GM21619 (cell line): ENCODE measurements around the gene WBP2.

ENCODE experiments used
- ATAC-seq: cut with Tn5 transposase; IDR thresholded peaks from one replicate; pipeline ENCODE4 v1.9.1; 2021; ENCODE audit not compliant: unreplicated experiment

The WBP2 gene

GRCh38 chr17:75831032-75831571 is 24.0 kb downstream of the WBP2 start:
- ATAC-seq, result no peak

GRCh38 chr17:75830164-75831031 is 24.7 kb downstream of the WBP2 start:
- no peak for ATAC-seq

GRCh38 chr17:75829747-75830146 is 25.4 kb downstream of the WBP2 start:
- no peak for ATAC-seq

DNA sequence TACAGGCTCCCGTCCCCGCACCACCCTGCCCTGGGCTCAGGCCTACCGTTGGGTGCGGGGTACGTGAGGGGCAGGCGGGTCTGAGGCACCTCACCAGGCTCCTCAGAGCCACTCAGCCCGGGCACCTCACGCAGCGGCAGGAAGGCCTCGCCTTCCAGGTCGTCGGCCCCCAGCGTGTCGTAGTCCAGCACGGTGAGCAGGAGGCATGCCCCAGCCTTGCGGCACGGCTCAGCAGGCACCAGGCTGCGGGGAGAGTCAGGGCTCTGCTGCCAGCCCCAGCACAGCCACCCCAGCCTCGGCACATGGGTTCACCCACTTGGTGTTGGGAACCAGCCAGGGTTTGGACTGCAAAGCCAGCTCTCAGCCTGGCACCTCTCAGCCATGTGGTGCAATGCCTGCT is 26.4 kb downstream of the WBP2 start:
- no peak for ATAC-seq

- peak; percentile 3 for ATAC-seq
Observed at GRCh38 chr17:75828076-75828400, 27.1 kb downstream of the WBP2 start.

DNA sequence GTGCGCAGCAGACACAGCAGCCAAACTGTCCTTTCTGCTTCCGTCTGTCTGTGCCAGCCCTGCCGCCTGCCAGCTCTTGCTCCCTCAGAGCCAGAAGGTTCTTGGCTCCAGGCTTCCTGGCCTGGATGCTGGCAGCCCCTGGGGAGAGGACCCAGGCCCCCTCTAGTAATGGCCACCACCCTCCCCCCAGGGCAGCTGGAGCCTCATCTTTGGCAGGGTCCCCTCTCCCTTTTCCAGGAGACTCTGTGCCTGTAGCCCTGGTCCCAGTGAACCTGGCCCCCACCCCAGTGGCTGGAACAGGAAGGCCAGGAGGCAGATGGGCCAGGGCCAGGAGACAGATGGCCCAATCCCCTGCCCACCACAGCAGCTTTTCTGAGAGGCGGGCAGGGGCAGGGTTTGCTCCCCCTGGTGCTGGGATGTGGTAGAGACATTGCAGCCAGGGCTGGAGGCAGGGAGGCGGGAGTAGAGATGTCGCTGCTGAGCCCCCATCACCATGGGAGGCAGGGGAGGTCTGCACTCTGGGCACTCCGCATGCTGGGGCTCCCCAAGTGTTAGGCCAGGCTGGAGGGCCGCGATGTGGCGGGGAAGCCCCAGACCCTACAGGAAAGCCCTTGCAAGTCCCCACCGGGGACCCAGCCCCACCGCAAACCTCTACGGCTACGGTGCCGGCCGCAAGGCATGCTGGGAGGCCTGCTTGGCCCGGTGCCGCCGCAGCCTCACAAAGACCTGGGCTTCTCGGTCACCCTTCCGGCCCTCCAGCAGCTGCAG is 27.6 kb downstream of the WBP2 start:
- ATAC-seq, result peak; percentile 39

DNA sequence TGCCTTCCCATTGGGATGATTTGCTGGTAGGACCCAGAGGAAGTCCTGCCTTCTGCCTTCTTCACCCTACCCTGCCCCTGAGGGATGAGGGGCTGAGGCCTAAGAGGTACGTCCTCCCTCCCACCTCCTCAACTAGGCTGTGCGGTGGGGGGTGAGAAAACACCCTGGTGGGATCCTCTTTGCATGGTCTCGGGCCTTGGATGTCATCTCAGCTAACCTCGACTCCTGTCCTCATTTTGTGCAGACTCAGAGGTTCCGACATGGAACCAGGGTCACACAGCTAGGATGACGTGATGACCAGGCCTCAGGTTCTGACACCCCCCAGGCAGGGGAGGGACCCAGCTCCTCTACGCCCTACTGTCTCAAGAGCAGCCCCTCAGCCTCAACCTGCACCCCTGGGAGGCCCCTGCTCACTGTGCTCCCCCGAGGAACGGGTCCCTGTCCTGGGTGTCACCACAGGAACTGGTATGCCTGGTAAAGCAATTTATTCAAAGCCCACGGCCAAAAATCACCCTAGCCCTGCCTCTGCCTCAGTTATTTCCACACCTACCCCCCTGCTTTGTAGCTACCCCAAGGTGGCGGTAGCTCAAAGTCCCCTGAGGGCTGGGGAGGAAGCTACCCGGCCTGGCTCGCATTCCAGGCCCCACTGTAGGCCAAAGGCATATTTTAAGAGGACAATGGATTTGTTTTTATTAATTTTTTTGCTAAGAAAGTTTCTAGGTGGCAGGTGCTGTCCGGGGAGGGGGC is 28.4 kb downstream of the WBP2 start:
- ATAC-seq, result no peak

DNA sequence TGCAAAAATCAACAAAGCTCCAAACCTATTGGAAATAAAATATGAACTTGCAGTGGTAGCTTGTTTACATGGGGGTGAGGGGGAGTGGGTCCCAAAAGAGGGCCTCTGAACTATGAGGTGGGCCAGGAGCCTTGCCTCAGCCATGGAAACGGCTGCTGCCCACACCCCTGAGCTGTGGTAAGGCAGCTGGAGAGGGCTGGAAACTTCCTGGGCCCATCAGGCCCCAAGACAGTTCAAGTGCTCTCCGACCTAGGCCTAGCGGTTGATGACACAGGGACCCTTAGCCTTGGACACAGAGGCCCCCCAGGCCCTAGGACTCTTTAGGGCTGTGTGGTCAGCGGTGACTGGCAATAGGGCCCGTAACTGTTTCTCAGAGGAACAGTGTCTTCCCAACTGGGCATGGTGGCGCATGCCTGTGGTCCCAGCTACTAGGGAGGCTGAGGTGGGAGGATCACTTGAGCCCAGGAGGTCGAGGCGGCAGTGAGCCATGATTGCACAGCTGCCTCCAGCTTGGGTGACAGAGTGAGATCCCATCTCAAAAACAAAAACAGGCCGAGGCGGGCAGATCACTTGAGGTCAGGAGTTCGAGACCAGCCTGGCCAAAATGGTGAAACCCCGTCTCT is 29.3 kb downstream of the WBP2 start:
- no peak for ATAC-seq

DNA sequence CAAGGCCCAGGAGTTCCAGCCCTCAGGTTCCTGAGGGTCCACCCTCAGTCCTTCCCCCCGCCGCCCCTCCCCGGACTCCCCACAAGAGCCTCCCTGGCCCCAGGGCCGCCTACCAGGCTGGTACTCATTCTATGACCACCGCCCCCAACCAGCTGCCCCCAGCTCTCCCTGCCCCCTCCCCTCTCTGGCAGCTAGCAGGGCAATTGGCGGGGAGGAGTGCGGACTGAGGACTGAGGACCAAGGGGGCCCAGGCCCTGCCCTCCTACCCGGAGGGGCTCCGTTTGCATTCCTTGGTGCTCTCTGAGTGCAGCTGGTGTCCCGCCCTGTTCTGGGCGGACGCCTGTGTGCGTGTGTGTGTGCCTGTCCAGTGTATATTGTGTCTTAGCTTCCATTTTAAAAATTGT is 30.0 kb downstream of the WBP2 start:
- ATAC-seq, result no peak

- no peak for ATAC-seq
Observed at GRCh38 chr17:75824666-75825065, 30.5 kb downstream of the WBP2 start.

DNA sequence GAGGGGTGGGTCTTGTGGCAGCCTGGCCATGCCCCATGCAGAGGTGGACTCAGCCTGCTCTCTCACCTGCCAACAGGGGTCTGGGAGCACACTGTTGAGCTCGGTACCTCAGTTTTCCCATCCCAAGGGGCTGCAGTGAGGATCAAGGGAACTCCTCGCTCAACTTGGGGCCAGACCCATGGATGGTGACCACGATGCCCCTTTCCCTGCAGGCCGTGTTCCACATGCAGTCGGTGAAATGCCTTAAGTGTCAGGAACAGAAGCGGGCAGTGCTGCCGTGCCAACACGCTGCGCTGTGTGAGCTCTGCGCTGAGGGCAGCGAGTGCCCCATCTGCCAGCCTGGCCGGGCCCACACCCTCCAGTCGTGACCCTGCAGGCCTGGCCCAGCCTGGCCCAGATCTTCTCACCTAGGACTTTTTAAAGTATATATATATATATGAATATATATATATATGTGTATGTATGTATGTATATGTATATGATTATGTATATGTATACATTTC is 31.0 kb downstream of the WBP2 start:
- no peak for ATAC-seq

- ATAC-seq, result no peak
Observed at GRCh38 chr17:75823257-75824041, 31.7 kb downstream of the WBP2 start.

- ATAC-seq, result no peak
Observed at GRCh38 chr17:75822800-75823166, 32.4 kb downstream of the WBP2 start.

- no peak for ATAC-seq
Observed at GRCh38 chr17:75822119-75822799, 32.9 kb downstream of the WBP2 start.

GRCh38 chr17:75821552-75821951 is 33.6 kb downstream of the WBP2 start:
- no peak for ATAC-seq

DNA sequence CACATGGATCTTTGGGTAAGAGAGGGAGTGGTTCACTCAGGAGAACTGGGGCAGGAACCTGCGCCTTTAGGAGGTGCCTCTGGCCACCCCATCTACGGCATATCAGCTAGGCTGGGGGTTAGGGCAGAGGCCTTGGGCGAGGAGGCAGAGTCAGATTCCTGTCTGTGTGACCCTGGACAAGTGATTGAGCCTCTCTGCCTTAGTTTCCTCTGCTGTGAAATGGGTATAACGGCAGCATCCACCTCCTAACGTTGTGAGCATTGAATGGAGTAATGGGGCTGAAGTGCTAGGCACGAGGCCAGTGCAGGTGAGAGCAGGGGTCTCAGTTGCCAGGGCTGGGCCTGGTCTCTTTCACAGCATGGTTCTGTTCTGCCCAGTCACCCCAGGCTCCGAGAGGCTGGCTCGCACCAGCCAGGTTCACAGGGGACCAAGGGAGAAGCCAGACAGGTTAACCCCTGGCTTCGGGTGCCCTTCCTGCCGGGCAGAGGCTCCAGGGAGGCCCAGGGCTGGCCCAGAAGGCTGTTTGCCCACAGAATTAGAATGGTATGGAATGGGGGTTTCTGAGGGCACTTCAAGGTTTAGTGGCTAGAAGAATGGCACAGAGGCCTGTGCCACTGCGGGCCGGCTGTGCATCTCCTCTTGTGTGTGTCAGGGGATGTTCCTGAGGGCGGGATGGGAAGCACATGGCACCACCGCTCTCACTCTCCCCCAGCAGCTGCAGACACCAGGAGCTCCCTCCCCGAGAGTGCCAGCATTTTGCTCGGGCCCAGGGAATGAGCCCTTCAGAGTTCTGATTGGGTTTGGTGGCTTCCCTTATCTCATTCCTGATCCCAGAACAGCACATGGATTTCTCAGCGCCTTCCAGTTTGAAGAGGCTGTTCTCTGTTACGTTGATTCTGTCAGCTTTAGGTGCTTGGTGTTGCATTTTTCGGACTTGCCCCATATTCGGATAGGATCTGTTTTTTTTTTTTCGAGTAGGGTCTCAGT is 34.7 kb downstream of the WBP2 start:
- no peak for ATAC-seq

- no peak for ATAC-seq
Observed at GRCh38 chr17:75819678-75820077, 35.5 kb downstream of the WBP2 start.

- ATAC-seq, result no peak
Observed at GRCh38 chr17:75819116-75819515, 36.0 kb downstream of the WBP2 start.
